NCI-H526 treated with DMSO at 0.1 percent for 48 hours (cell line): Measurements from ENCODE around the gene RBM19.

ENCODE experiments used
- DNase-seq: peaks from one replicate; lab custom pipeline; 2025; lab: John Stamatoyannopoulos, UW

The RBM19 gene

GRCh38 chr12:113857371-113857770, 108.8 kb downstream of the RBM19 start:
- no peak for DNase-seq

- DNase-seq, result no peak
These were observed 110.1 kb downstream of the RBM19 start for GRCh38 chr12:113855998-113856397.

GRCh38 chr12:113854385-113855142, 111.6 kb downstream of the RBM19 start:
- DNase-seq, result peak; percentile 57

- no peak for DNase-seq
These were observed 112.6 kb downstream of the RBM19 start for GRCh38 chr12:113853491-113853890.

- no peak for DNase-seq
These were observed 113.2 kb downstream of the RBM19 start for GRCh38 chr12:113852695-113853490.

- DNase-seq, result no peak
These were observed 113.9 kb downstream of the RBM19 start for GRCh38 chr12:113852264-113852663.

GRCh38 chr12:113850309-113851056, 115.6 kb downstream of the RBM19 start:
- DNase-seq, result no peak

- no peak for DNase-seq
These were observed 118.3 kb downstream of the RBM19 start for GRCh38 chr12:113847856-113848255.

GRCh38 chr12:113846883-113847755, 119.0 kb downstream of the RBM19 start:
- DNase-seq, result no peak

GRCh38 chr12:113845900-113846674, 120.0 kb downstream of the RBM19 start:
- DNase-seq, result no peak

GRCh38 chr12:113844495-113845210, 121.5 kb downstream of the RBM19 start:
- DNase-seq, result no peak

GRCh38 chr12:113842699-113843098, 123.4 kb downstream of the RBM19 start:
- no peak for DNase-seq

- DNase-seq, result no peak
These were observed 124.3 kb downstream of the RBM19 start for GRCh38 chr12:113841786-113842185.

- DNase-seq, result no peak
These were observed 125.6 kb downstream of the RBM19 start for GRCh38 chr12:113840401-113841042.

- no peak for DNase-seq
These were observed 127.2 kb downstream of the RBM19 start for GRCh38 chr12:113838896-113839295.

GRCh38 chr12:113837528-113838296, 128.4 kb downstream of the RBM19 start:
- DNase-seq, result no peak

GRCh38 chr12:113837084-113837483, 129.0 kb downstream of the RBM19 start:
- DNase-seq, result no peak

GRCh38 chr12:113835896-113836295, 130.2 kb downstream of the RBM19 start:
- no peak for DNase-seq

- no peak for DNase-seq
These were observed 130.7 kb downstream of the RBM19 start for GRCh38 chr12:113835433-113835832.
